ENCODE measurements around the gene MST1.

MST1 gene

GRCh38 chr3:49720855-49721595 lies 31.8 kb upstream of the MST1 start:
- no peak for TF ChIP-seq CTCF (IDR thresholded peaks at IDR 0.05; ENCODE audit: insufficient read depth, low read length, poor library complexity, severe bottlenecking)
- DNase-seq (ENCODE audit: extremely low read depth, insufficient read length), result no peak
- Histone ChIP-seq H3K27me3 (replicated peaks; ENCODE audit: control insufficient read depth, insufficient read depth, low read length) (no peaks in the 10 kb centered on the region), H3K4me3 (replicated peaks; ENCODE audit: low read depth, low read length) (no peak overlapping the region), H3K36me3 (ENCODE audit: control insufficient read depth, insufficient read depth, low read length) (peaks cover 29% of the 10 kb centered on the region)

DNA sequence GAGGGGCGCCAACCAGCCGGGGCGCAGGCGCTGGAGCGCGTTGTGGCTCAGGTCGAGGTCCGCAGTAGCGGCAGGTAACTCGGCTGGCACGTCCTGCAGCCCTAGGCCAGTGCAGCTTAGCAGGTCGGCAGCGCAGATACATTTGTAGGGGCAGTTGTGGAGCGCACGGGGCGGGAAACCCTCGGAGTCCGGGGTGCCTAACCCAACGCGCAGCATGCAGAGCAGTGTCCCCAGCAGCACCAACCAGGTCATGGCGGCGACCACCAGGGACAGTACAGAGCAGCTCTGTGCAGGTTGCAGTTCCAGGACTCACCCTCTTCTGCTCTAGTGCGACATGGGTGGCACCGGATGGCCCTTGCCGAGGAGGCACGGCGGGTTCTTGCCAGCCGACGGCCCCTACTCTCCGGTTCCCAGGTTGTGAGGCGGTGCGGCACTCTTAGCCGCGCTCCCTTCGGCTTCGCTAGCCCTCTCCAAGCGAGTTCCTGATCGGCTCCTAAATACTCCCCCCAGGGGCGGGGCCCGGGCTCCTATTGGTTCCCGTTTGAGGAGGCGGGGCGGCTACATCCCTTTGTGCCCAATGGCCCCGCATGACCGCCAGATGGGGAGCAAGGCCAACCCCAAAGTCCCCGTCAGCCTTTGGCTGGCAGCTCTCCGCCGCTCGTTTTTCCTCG lies 30.1 kb upstream of the MST1 start, which contains the start of gene AMIGO3:
Gene AMIGO3, minus strand, starts transcription at position 471 of the 671 bp plus-strand sequence. Its CDS starts 219 bp downstream, at position 252.
- Histone ChIP-seq H3K4me3 (replicated peaks; ENCODE audit: low read depth, low read length) (peak within 1 kb of the TSS; percentile 67), H3K27me3 (replicated peaks; ENCODE audit: control insufficient read depth, insufficient read depth, low read length) (no peaks in the 10 kb centered on the region), H3K36me3 (ENCODE audit: control insufficient read depth, insufficient read depth, low read length) (peaks cover 30% of the 10 kb centered on the region)
- peak; percentile 63 for TF ChIP-seq CTCF (IDR thresholded peaks at IDR 0.05; ENCODE audit: insufficient read depth, low read length, poor library complexity, severe bottlenecking)
- peak; percentile 88 for DNase-seq (ENCODE audit: extremely low read depth, insufficient read length)

DNA sequence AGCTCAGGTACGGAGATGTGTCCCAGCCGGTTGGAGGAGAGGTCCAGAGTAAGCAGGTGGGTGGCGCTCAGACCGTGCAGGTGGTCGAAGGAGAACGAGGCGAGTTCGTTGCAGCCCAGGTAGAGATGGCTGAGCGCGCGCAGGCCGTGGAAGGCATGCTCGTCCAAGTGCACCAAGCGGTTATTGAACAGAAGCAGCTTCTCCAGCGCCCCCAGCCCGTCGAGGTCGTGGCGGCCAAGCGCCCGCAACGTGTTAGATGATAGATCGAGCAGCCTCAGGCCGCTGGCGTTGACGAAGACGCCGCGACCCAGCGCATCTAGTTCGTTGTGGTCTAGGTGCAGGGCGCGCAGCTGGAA lies 29.6 kb upstream of the MST1 start:
- no peak for TF ChIP-seq CTCF (IDR thresholded peaks at IDR 0.05; ENCODE audit: insufficient read depth, low read length, poor library complexity, severe bottlenecking)
- Histone ChIP-seq H3K27me3 (replicated peaks; ENCODE audit: control insufficient read depth, insufficient read depth, low read length) (no peaks in the 10 kb centered on the region), H3K4me3 (replicated peaks; ENCODE audit: low read depth, low read length) (peak overlapping the region; percentile 67), H3K36me3 (ENCODE audit: control insufficient read depth, insufficient read depth, low read length) (peaks cover 30% of the 10 kb centered on the region)
- DNase-seq (ENCODE audit: extremely low read depth, insufficient read length), result peak; percentile 52

- no peak for TF ChIP-seq CTCF (IDR thresholded peaks at IDR 0.05; ENCODE audit: insufficient read depth, low read length, poor library complexity, severe bottlenecking)
- H3K36me3 ChIP-seq (ENCODE audit: control insufficient read depth, insufficient read depth, low read length), result peaks cover 30% of the 10 kb centered on the region
- no peaks in the 10 kb centered on the region for H3K27me3 ChIP-seq (replicated peaks; ENCODE audit: control insufficient read depth, insufficient read depth, low read length)
- no peak overlapping the region for H3K4me3 ChIP-seq (replicated peaks; ENCODE audit: low read depth, low read length)
- peak; percentile 47 for DNase-seq (ENCODE audit: extremely low read depth, insufficient read length)
Observed at GRCh38 chr3:49717959-49718857, 28.9 kb upstream of the MST1 start.

GRCh38 chr3:49717211-49717958 lies 28.1 kb upstream of the MST1 start:
- no peak for TF ChIP-seq CTCF (IDR thresholded peaks at IDR 0.05; ENCODE audit: insufficient read depth, low read length, poor library complexity, severe bottlenecking)
- no peak overlapping the region for H3K4me3 ChIP-seq (replicated peaks; ENCODE audit: low read depth, low read length)
- H3K36me3 ChIP-seq (ENCODE audit: control insufficient read depth, insufficient read depth, low read length), result peaks cover 31% of the 10 kb centered on the region
- DNase-seq (ENCODE audit: extremely low read depth, insufficient read length), result peak; percentile 18
- no peaks in the 10 kb centered on the region for H3K27me3 ChIP-seq (replicated peaks; ENCODE audit: control insufficient read depth, insufficient read depth, low read length)

Measured in GM06990 (cell line).